MM.1S (cell line): Measurements from ENCODE around the gene NAA35.
A peak's percentile ranks its signal among the peaks of the same experiment; 100 is the strongest.
"Not testable (repeated sequence)": the region's sequence is repeated elsewhere in the genome, so short reads cannot be mapped to it uniquely, and the experiment has no call there.

ENCODE experiments used
- DNase-seq: peaks from one replicate; pipeline ENCODE4 v3.0.0-alpha.2; 2015
- H2AFZ ChIP-seq: fragments of 300-600 bp; sonication (generic); 2 replicates; pipeline ENCODE4 v1.6.0; 2016; ENCODE audit warnings: antibody characterized with exemption, low read length
- H3F3A ChIP-seq: fragments of 300-600 bp; sonication (generic); 2 replicates; pipeline ENCODE4 v1.6.1; 2016; ENCODE audit warnings: mild to moderate bottlenecking, antibody characterized with exemption, low read length, moderate library complexity, mixed read lengths; ENCODE audit not compliant: insufficient read depth
- H3K27ac ChIP-seq: fragments of 300-600 bp; sonication (generic); 2 replicates; pipeline ENCODE4 v1.5.1; 2016; ENCODE audit warnings: mild to moderate bottlenecking, low read length
- H3K27me3 ChIP-seq: fragments of 300-600 bp; sonication (generic); replicated peaks from 2 replicates; pipeline ENCODE4 v1.6.0; 2016; ENCODE audit warnings: low read length; ENCODE audit not compliant: insufficient read depth
- H3K36me3 ChIP-seq: fragments of 300-600 bp; sonication (generic); replicated peaks from 2 replicates; pipeline ENCODE4 v1.6.1; 2016; ENCODE audit warnings: mild to moderate bottlenecking, low read length, mixed read lengths; ENCODE audit not compliant: insufficient read depth
- H3K4me1 ChIP-seq: fragments of 300-600 bp; sonication (generic); 2 replicates; pipeline ENCODE4 v1.6.1; 2016; ENCODE audit warnings: low read length, mixed read lengths
- H3K4me2 ChIP-seq: fragments of 300-600 bp; sonication (generic); 2 replicates; pipeline ENCODE4 v1.6.0; 2016; ENCODE audit warnings: low read depth, low read length
- H3K4me3 ChIP-seq: fragments of 300-600 bp; sonication (generic); 2 replicates; pipeline ENCODE4 v1.5.1; 2016; ENCODE audit warnings: low read length, mixed read lengths
- H3K79me2 ChIP-seq: fragments of 300-600 bp; sonication (generic); 2 replicates; pipeline ENCODE4 v1.6.1; 2016; ENCODE audit warnings: mixed run types, low read length, mixed read lengths
- H3K9ac ChIP-seq: fragments of 300-600 bp; sonication (generic); 2 replicates; pipeline ENCODE4 v1.6.1; 2016; ENCODE audit warnings: low read length, mixed read lengths
- H3K9me2 ChIP-seq: fragments of 300-600 bp; sonication (generic); replicated peaks from 2 replicates; pipeline ENCODE4 v1.6.1; 2016; ENCODE audit warnings: mild to moderate bottlenecking, low read length, mixed read lengths; ENCODE audit not compliant: insufficient read depth
- H3K9me3 ChIP-seq: fragments of 300-600 bp; sonication (generic); replicated peaks from 2 replicates; pipeline ENCODE4 v1.6.1; 2016; ENCODE audit warnings: mild to moderate bottlenecking, low read length, mixed read lengths; ENCODE audit not compliant: insufficient read depth
- H4K20me1 ChIP-seq: fragments of 300-600 bp; sonication (generic); 2 replicates; pipeline ENCODE4 v1.6.1; 2016; ENCODE audit warnings: mild to moderate bottlenecking, low read length, moderate library complexity, mixed read lengths; ENCODE audit not compliant: insufficient read depth
- CTCF ChIP-seq: fragments of 300-600 bp; sonication (generic); IDR thresholded peaks from 2 replicates; pipeline ENCODE4 v1.5.1; 2016; ENCODE audit warnings: antibody characterized with exemption, low read length, mixed read lengths
- EZH2 ChIP-seq: fragments of 300-600 bp; sonication (generic); optimal IDR thresholded peaks from 2 replicates; pipeline ENCODE3; 2017; ENCODE audit warnings: low read depth, mild to moderate bottlenecking, antibody characterized with exemption, low read length, mixed read lengths
- EZH2phosphoT487 ChIP-seq: fragments of 300-600 bp; sonication (generic); IDR thresholded peaks from 2 replicates; pipeline ENCODE4 v1.6.1; 2018; ENCODE audit warnings: antibody characterized with exemption, low read length

The NAA35 gene

GRCh38 chr9:85927076-85927475 lies 13.9 kb upstream of the NAA35 start:
- Histone ChIP-seq H2AFZ (no peak overlapping the region), H4K20me1 (no peaks in the 10 kb centered on the region)

GRCh38 chr9:85931495-85931894 lies 9.5 kb upstream of the NAA35 start:
- DNase-seq, result no peak
- TF ChIP-seq EZH2, result no peak
- TF ChIP-seq EZH2phosphoT487, result no peak
- TF ChIP-seq CTCF, result no peak
- Histone ChIP-seq H3K79me2 (no peaks in the 10 kb centered on the region), H3K27ac (no peak overlapping the region), H3K27me3 (no peaks in the 10 kb centered on the region), H3F3A (no peaks in the 10 kb centered on the region), H3K4me2 (no peak overlapping the region), H2AFZ (no peak overlapping the region), H3K9me3 (no peaks in the 10 kb centered on the region), H3K9ac (no peak overlapping the region), H3K4me3 (no peak overlapping the region), H3K9me2 (no peaks in the 10 kb centered on the region), H3K4me1 (no peaks in the 10 kb centered on the region), H4K20me1 (no peaks in the 10 kb centered on the region), H3K36me3 (no peaks in the 10 kb centered on the region)

More at GRCh38 chr9:85927076-85927475, 13.9 kb upstream of the NAA35 start:
- Histone ChIP-seq H3K27me3 (no peaks in the 10 kb centered on the region), H3K79me2 (no peaks in the 10 kb centered on the region), H3K9me3 (no peaks in the 10 kb centered on the region), H3K27ac (no peak overlapping the region), H3K9ac (no peak overlapping the region), H3K4me3 (no peak overlapping the region), H3K4me1 (no peaks in the 10 kb centered on the region), H3K36me3 (no peaks in the 10 kb centered on the region), H3K9me2 (no peaks in the 10 kb centered on the region), H3K4me2 (no peak overlapping the region), H3F3A (no peaks in the 10 kb centered on the region)
- no peak for DNase-seq
- TF ChIP-seq EZH2phosphoT487 (no peak), CTCF (no peak), EZH2 (no peak)

- H2AFZ ChIP-seq, result not testable (repeated sequence)
These were observed 5.0 kb upstream of the NAA35 start for GRCh38 chr9:85935950-85936349.

GRCh38 chr9:85940275-85940831 lies 593 bp upstream of the NAA35 start:
- peak overlapping the region; percentile 51; the same call in 1 of the 2 replicates for H3K9ac ChIP-seq
- H3K27ac ChIP-seq, result peak overlapping the region; percentile 79; the same call in 1 of the 2 replicates

More at GRCh38 chr9:85935950-85936349, 5.0 kb upstream of the NAA35 start:
- not testable (repeated sequence) for H3K9me3 ChIP-seq, H3K4me2 ChIP-seq, H3K9ac ChIP-seq, H3F3A ChIP-seq, H3K4me1 ChIP-seq, H3K27me3 ChIP-seq, H3K4me3 ChIP-seq, H3K27ac ChIP-seq, H3K9me2 ChIP-seq, DNase-seq, H3K79me2 ChIP-seq, H3K36me3 ChIP-seq, H4K20me1 ChIP-seq

More at GRCh38 chr9:85940275-85940831, 593 bp upstream of the NAA35 start:
- H3F3A ChIP-seq, result no peaks in the 10 kb centered on the region; the same call in 1 of the 2 replicates
- no peaks in the 10 kb centered on the region for H3K27me3 ChIP-seq
- H2AFZ ChIP-seq, result peak overlapping the region; percentile 75
- no peaks in the 10 kb centered on the region for H3K9me3 ChIP-seq
- H3K4me2 ChIP-seq, result peak overlapping the region; percentile 82
- peak overlapping the region; percentile 58 for H3K4me3 ChIP-seq
- DNase-seq, result no peak
- no peaks in the 10 kb centered on the region for H4K20me1 ChIP-seq
- H3K9me2 ChIP-seq, result no peaks in the 10 kb centered on the region
- TF ChIP-seq EZH2 (no peak), CTCF (no peak), EZH2phosphoT487 (no peak)
- H3K4me1 ChIP-seq, result peaks cover 17% of the 10 kb centered on the region
- no peaks in the 10 kb centered on the region for H3K36me3 ChIP-seq
- H3K79me2 ChIP-seq, result peaks cover 43% of the 10 kb centered on the region
